GM12878 (cell line): Measurements from ENCODE around the gene PACS2. TPM values are rescaled to one million over a fixed set of nuclear protein-coding genes. Genes with fewer than 3 reads are reported as not detected.

ENCODE experiments used
- ATAC-seq: fragments of 200-7000 bp; cut with Tn5 transposase; 3 replicates; pipeline ENCODE4 v1.9.1; 2020; ENCODE audit warnings: mild to moderate bottlenecking, moderate library complexity
- BruUV-seq: library from RNA; stranded (reverse); fragments of 400-500 nt; replicated peaks from 2 replicates; lab custom pipeline; 2021; lab: Mats Ljungman, UMichigan
- CTCF ChIA-PET: fragments of 300-600 bp; sonication (Branson Sonifier 250); formaldehyde crosslinking; extraction: SDS; loops from one replicate; lab custom pipeline; 2021; ENCODE audit warnings: inconsistent platforms; lab: Yijun Ruan, JAX
- POLR2A ChIA-PET: fragments of 350-600 bp; formaldehyde crosslinking; extraction: SDS; loops from one replicate; lab custom pipeline; 2021; ENCODE audit warnings: inconsistent platforms; lab: Charles Lee
- RAD21 ChIA-PET: fragments of 300-600 bp; sonication (Branson Sonifier 250); formaldehyde crosslinking; loops from one replicate; lab custom pipeline; 2023; ENCODE audit warnings: antibody characterized with exemption; ENCODE audit not compliant: unreplicated experiment; lab: Charles Lee
- SMC1A ChIA-PET: fragments of 300-600 bp; sonication (Branson Sonifier 250); formaldehyde crosslinking; loops from one replicate; lab custom pipeline; 2023; ENCODE audit not compliant: unreplicated experiment, uncharacterized antibody; lab: Charles Lee
- DNase-seq: peaks from one replicate; pipeline ENCODE4 v3.0.0-alpha.2; 2011; ENCODE audit warnings: low read depth, low spot score
- FAIRE-seq: peaks from 3 replicates; lab custom pipeline; 2011; peaks lifted over from hg19 to GRCh38; lab: Jason Lieb, UNC
- H2AFZ ChIP-seq: 2 replicates; pipeline ENCODE4 v1.6.0; 2011; ENCODE audit warnings: low read depth, low read length, control low read depth; ENCODE audit not compliant: control insufficient read depth
- H3K27ac ChIP-seq: 2 replicates; pipeline ENCODE4 v1.5.1; 2011; ENCODE audit warnings: control low read depth; ENCODE audit not compliant: control insufficient read depth, insufficient read depth
- H3K27me3 ChIP-seq, 2 experiments: replicated peaks in 1 of 2; 2 replicates each; pipeline versions ENCODE4 v1.6.0 to v1.6.1; 2011; ENCODE audit warnings: low read length in 1 of 2; ENCODE audit not compliant: control insufficient read depth in 2 of 2, insufficient read depth in 2 of 2
- H3K36me3 ChIP-seq, 2 experiments: 2 replicates each; pipeline ENCODE4 v1.5.1; 2011; ENCODE audit warnings: low read length in 1 of 2; ENCODE audit not compliant: control insufficient read depth in 2 of 2, insufficient read depth in 2 of 2
- H3K4me1 ChIP-seq: 2 replicates; pipeline ENCODE4 v1.6.1; 2011; ENCODE audit warnings: mild to moderate bottlenecking, low read length, moderate library complexity, mixed read lengths; ENCODE audit not compliant: control insufficient read depth, insufficient read depth
- H3K4me2 ChIP-seq: 2 replicates; pipeline ENCODE4 v1.6.0; 2011; ENCODE audit warnings: control low read depth; ENCODE audit not compliant: control insufficient read depth, insufficient read depth
- H3K4me3 ChIP-seq: fragments of 200-600 bp; sonication (generic); 2 replicates; pipeline ENCODE4 v1.5.1; 2016
- H3K79me2 ChIP-seq: 2 replicates; pipeline ENCODE4 v1.6.0; 2011; ENCODE audit warnings: low read length; ENCODE audit not compliant: control insufficient read depth, insufficient read depth
- H3K9ac ChIP-seq: 2 replicates; pipeline ENCODE4 v1.8.0; 2011; ENCODE audit warnings: low read length, control low read depth, mixed read lengths; ENCODE audit not compliant: control insufficient read depth, insufficient read depth
- H3K9me3 ChIP-seq: replicated peaks from 3 replicates; pipeline ENCODE4 v1.5.1; 2011; ENCODE audit warnings: mild to moderate bottlenecking, low read length; ENCODE audit not compliant: control insufficient read depth, insufficient read depth
- H4K20me1 ChIP-seq: 2 replicates; pipeline ENCODE4 v1.6.0; 2011; ENCODE audit not compliant: control insufficient read depth, insufficient read depth
- ATF2 ChIP-seq: IDR thresholded peaks from 2 replicates; pipeline ENCODE4 v1.6.1; 2012; ENCODE audit warnings: low read length, inconsistent platforms
- HCFC1 ChIP-seq: fragments of 150-350 bp; IDR thresholded peaks from 2 replicates; pipeline ENCODE4 v1.6.1; 2014; ENCODE audit warnings: low read length
- MTA2 ChIP-seq: fragments of 450-650 bp; IDR thresholded peaks from 2 replicates; pipeline ENCODE4 v1.6.1; 2016; ENCODE audit warnings: low read depth, mild to moderate bottlenecking, moderate library complexity
- NBN ChIP-seq: fragments of 450-650 bp; IDR thresholded peaks from 2 replicates; pipeline ENCODE4 v1.6.1; 2016
- PKNOX1 ChIP-seq: fragments of 450-650 bp; IDR thresholded peaks from 2 replicates; pipeline ENCODE4 v1.6.1; 2016; ENCODE audit warnings: mild to moderate bottlenecking
- RELA ChIP-seq: fragments of 450-650 bp; IDR thresholded peaks from 2 replicates; pipeline ENCODE4 v1.8.0; 2014; ENCODE audit warnings: borderline replicate concordance; ENCODE audit not compliant: partially characterized antibody
- STAT1 ChIP-seq: fragments of 450-650 bp; conservative IDR thresholded peaks from 2 replicates; pipeline ENCODE4 v1.6.1; 2014; ENCODE audit warnings: antibody characterized with exemption, mild to moderate bottlenecking
- SUPT20H ChIP-seq: IDR thresholded peaks from 2 replicates; pipeline ENCODE4 v1.6.1; 2011; ENCODE audit warnings: low read depth, mild to moderate bottlenecking, low read length, moderate library complexity, borderline replicate concordance; ENCODE audit not compliant: control insufficient read depth
- ZBTB11 ChIP-seq: fragments of 450-650 bp; formaldehyde crosslinking; IDR thresholded peaks from 2 replicates; pipeline ENCODE4 v1.5.0; 2022; ENCODE audit warnings: mild to moderate bottlenecking, missing genetic modification characterization
- WGBS: methylation state at CpG from one replicate; pipeline ENCODE4 v1.1.6; 2016; ENCODE audit warnings: low lambda C conversion rate; ENCODE audit not compliant: insufficient replicate concordance, insufficient coverage; ENCODE audit errors: missing lambda C conversion rate; 5-methylcytosine and 5-hydroxymethylcytosine counted together
- in situ Hi-C: fragments of 300-500 bp; cut with MboI; formaldehyde crosslinking; loops from 9 replicates; pipeline ENCODE4 v1.14.3; 2018; ENCODE audit warnings: mixed read lengths
- intact Hi-C: fragments of 100-400 bp; cut with micrococcal nuclease; formaldehyde crosslinking; loops from one replicate; pipeline ENCODE4 v1.14.2; 2022; ENCODE audit not compliant: unreplicated experiment
- polyA plus RNA-seq, 11 experiments: library from polyadenylated mRNA; depleted of rRNA in 4 of 11; unstranded in 6 of 11; stranded (reverse) in 5 of 11; fragments of >200 nt; fragmentation: Nextera tagmentation in 4 of 11; fragmentation: Illumina TruSeq in 1 of 11; extraction: Ambion mirVana in 4 of 11; extraction: Trizol in 1 of 11; gene quantifications; 1 replicate in 1 of 11; 2 replicates in 10 of 11; pipeline versions ENCODE4 v1.2.1 to v1.2.3, GENCODE V29; 2011 to 2016; ENCODE audit warnings: inconsistent platforms in 2 of 11, missing spikeins in 2 of 11, low read depth in 1 of 11
- total RNA-seq, 4 experiments: library from RNA; depleted of rRNA in 3 of 4; stranded (reverse); fragments of >200 nt in 3 of 4; fragmentation: Illumina TruSeq in 1 of 4; extraction: Trizol in 1 of 4; gene quantifications; 2 replicates each; pipeline versions ENCODE4 v1.2.1 to v1.2.3, GENCODE V29; 2013 to 2021

Gene PACS2
- total and polyA plus RNA-seq, 10 of the 15 experiments (the other 5 are each of a cell fraction or from before 2014, with no cell fraction given): 0.21 to 37.3 (median 9.4) TPM

- TF ChIP-seq RELA: no peak
- TF ChIP-seq MTA2: no peak
Observed at GRCh38 chr14:105349992-105350391, 35.4 kb downstream of the PACS2 start (continued).

- ChIA-PET POLR2A (no interaction called here), CTCF (interaction anchor here (1.7 to 2.8 kb wide), 3 partner anchors 149 to 264 kb away, joined by 9 to 14 read pairs (median 12); no protein-coding TSS in a partner anchor), SMC1A (no interaction called here), RAD21 (interaction anchor here (2.5 kb wide), 1 partner anchor 261 kb away, joined by 13 read pairs; no protein-coding TSS in a partner anchor)
- Histone ChIP-seq H4K20me1 (no peaks in the 10 kb centered on the region; the same call in 1 of the 2 replicates), H3K36me3 (no peaks in the 10 kb centered on the region), H3K27me3 (no peaks in the 10 kb centered on the region), H3K4me1 (no peaks in the 10 kb centered on the region; the same call in 1 of the 2 replicates), H3K4me3 (no peak overlapping the region), H3K4me2 (no peak overlapping the region), H3K9ac (no peak overlapping the region), H2AFZ (no peak overlapping the region), H3K9me3 (no peaks in the 10 kb centered on the region), H3K27ac (no peak overlapping the region), H3K79me2 (no peaks in the 10 kb centered on the region)
- ATAC-seq: no peak
- no peak for FAIRE-seq
- intact Hi-C loops (no loop called here), in situ Hi-C loops (loop anchor here (5.0 kb wide), 1 partner anchor 148 kb away; no protein-coding TSS in a partner anchor)
- 89% methylated on average over 32 of the region's 37 CpGs for WGBS
- no peak for DNase-seq
- TF ChIP-seq SUPT20H: no peak
- TF ChIP-seq ATF2: no peak
- no peak for TF ChIP-seq NBN
- no peak for TF ChIP-seq ZBTB11
- no peak for TF ChIP-seq HCFC1
- no peak for TF ChIP-seq STAT1
- TF ChIP-seq PKNOX1: no peak
- BruUV-seq: no TSS peak
Observed at GRCh38 chr14:105350450-105351244, 36.1 kb downstream of the PACS2 start.
